Measurements from ENCODE around the gene LPIN3.

LPIN3 gene

GRCh38 chr20:41394931-41395666 is 54.5 kb downstream of the LPIN3 start:
- no peak for DNase-seq

- no peak for DNase-seq
Observed at GRCh38 chr20:41395667-41396664, 55.3 kb downstream of the LPIN3 start.

DNA sequence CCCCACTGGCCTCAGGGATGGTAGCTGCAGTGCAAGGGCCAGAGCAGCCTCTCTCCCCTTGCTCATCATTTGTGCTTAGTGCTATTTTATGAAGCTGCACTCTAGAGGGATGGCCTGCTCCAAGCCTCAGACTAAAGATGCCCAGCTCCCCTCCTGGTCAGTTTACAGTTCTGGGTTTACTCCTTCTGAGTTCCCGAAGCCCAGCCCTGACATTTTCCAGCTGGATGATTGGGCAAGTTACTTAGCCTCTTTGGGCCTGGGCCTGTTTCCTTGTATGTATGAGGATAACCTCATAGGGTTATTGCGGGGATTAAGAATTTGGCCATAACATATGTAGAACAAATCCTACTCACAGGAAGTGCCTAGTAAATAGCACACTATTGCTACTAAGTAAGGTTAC is 57.8 kb downstream of the LPIN3 start:
- no peak for DNase-seq

DNA sequence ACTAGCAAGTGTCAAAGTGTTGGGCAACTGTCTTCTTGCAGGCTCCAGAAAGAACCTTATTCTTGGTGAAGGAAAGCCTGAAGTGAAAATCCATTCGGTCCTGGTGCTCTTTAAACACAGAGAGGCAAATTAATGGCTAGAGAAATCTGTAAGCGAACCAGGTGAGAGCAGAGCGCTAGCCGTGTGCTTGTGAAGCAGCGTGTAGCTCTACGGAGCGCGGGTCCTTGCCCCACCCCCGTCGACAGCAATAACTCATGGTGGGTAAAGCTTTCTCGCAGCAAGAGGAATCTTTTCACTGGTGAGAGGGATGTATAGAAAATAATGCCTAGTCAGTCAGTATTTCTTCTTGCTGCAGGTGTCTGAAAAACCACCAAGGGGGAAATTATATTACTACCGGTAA is 63.0 kb downstream of the LPIN3 start:
- DNase-seq = no peak

DNA sequence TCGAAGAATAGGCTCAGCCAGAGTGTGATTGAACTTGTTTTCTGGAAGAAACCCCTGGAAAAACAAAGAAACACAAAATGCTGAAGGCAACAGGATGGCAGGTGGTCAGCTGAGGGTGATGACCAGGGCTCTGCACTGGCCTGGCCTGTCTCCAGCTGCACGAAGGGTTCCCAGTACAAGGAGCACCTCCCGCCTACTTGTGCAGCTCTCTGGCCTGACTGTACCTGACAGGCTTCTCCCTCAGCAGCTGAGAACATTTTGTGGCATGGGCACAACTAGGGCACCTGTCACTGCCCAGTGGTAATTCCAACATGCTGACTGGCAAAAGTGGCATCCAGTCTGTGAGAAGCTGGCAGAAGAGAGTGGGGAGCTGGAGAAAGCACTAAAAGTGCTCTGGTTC is 64.8 kb downstream of the LPIN3 start:
- no peak for DNase-seq

DNA sequence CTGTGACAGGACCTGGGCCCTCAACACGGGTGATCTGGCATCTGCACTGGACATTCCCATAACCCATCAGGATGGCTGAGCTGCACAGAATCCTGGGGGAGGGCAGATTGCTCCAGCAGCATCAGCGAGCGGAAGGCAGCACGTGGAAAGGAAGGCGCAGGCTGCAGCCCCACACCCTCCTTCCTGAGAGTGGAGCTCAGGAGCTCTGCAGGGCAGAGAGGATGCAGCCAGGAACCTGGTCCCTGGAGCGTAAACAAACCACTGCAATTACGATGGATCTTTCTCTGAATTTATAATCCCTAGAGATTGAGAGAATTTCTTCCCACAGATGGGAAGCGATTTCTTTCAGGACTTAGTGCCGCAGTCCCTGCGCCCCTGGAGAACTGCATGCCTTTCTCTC is 65.7 kb downstream of the LPIN3 start:
- no peak for DNase-seq

DNA sequence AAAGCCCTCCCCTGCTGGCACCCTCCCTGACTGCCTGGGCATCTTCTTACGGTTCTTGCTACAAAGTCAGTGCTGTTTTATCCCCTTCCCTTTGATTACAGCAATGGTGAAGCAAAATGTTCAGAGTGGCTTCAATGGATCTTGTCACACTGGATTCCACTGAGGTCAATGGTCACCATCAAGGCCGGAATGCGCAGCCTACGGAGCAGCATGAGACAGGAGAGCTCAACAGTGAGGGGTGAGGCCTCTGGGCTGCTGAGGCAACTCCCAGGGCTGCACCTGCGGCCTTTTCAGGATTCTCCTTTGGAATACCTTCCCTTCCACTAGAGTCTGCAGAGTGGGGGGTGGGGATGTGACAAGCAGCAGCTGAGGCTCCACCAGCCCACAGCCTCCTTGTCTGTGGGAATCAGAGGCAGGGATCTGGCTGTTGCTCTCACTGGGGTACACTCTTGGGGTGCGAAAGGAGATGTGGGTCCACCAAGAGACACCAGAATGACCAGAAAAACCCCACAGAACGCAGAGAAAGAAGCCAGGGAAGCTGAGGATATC is 66.3 kb downstream of the LPIN3 start:
- DNase-seq = no peak

- DNase-seq = no peak
Observed at GRCh38 chr20:41407607-41408006, 67.0 kb downstream of the LPIN3 start.

DNA sequence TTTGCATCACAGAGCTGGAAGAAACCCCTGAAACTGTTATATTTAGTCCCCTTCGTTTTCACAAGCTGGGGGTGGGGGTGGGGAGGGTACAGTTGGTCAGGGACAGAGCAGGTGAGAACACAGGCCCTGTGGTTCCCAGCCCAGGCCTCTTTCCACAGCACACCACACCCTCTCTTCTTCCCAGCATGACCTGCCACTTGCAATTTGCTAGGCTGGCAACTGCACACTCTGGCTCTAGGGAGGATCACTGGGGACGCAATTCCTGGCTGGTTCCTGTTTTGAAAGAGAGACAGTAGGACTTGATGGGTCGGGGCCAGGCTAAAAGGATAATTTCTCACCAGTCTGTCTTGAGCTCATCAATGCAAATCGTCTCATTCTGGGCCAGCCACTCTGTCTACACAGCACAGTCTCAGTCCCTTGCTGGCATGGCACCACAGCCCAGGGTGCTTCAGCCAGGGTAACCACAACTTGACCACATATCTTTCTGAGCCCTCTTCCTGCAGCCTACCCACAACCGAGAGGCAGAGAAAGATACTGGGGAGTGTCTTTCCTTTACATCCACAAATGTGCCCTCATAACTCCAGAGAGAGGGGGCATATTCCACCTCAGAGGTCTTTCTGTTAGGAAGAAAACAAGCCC is 67.7 kb downstream of the LPIN3 start:
- DNase-seq = no peak

- DNase-seq = no peak
Observed at GRCh38 chr20:41408986-41409385, 68.4 kb downstream of the LPIN3 start.

Data from stimulated activated CD4-positive, alpha-beta T cell treated with anti-CD3 and anti-CD28 coated beads, Interleukin-4, amount 100 ng/mL, for 24 hours (primary cell).